Ammon's horn (tissue), 1 donor: ENCODE measurements around the gene SIK3.

Source experiments
- DNase-seq: peaks from one replicate; pipeline ENCODE4 v3.0.0-alpha.2; 2016; ENCODE audit warnings: low spot score

The SIK3 gene

GRCh38 chr11:116970485-116971292 lies 127.5 kb downstream of the SIK3 start:
- no peak for DNase-seq

GRCh38 chr11:116969694-116970093 lies 128.5 kb downstream of the SIK3 start:
- no peak for DNase-seq

GRCh38 chr11:116964269-116964668 lies 134.0 kb downstream of the SIK3 start:
- DNase-seq: no peak

GRCh38 chr11:116963813-116964212 lies 134.4 kb downstream of the SIK3 start:
- no peak for DNase-seq

- no peak for DNase-seq
Observed at GRCh38 chr11:116962108-116962507, 136.1 kb downstream of the SIK3 start.

- DNase-seq: peak; percentile 38
Observed at GRCh38 chr11:116960930-116961329, 137.3 kb downstream of the SIK3 start.

GRCh38 chr11:116958246-116958645 lies 140.0 kb downstream of the SIK3 start:
- no peak for DNase-seq

GRCh38 chr11:116955949-116956348 lies 142.3 kb downstream of the SIK3 start:
- no peak for DNase-seq

- DNase-seq: no peak
Observed at GRCh38 chr11:116955548-116955947, 142.7 kb downstream of the SIK3 start.

GRCh38 chr11:116953530-116954285 lies 144.5 kb downstream of the SIK3 start:
- DNase-seq: no peak

GRCh38 chr11:116951762-116952161 lies 146.5 kb downstream of the SIK3 start:
- DNase-seq: no peak

GRCh38 chr11:116950210-116950609 lies 148.0 kb downstream of the SIK3 start:
- DNase-seq: no peak

- no peak for DNase-seq
Observed at GRCh38 chr11:116948391-116948790, 149.8 kb downstream of the SIK3 start.

- no peak for DNase-seq
Observed at GRCh38 chr11:116946414-116946813, 151.8 kb downstream of the SIK3 start.

GRCh38 chr11:116939499-116939898 lies 158.7 kb downstream of the SIK3 start:
- no peak for DNase-seq

- DNase-seq: no peak
Observed at GRCh38 chr11:116938471-116939070, 159.7 kb downstream of the SIK3 start.

- DNase-seq: no peak
Observed at GRCh38 chr11:116936754-116937446, 161.3 kb downstream of the SIK3 start.

- no peak for DNase-seq
Observed at GRCh38 chr11:116935514-116935913, 162.7 kb downstream of the SIK3 start.

GRCh38 chr11:116935089-116935488 lies 163.1 kb downstream of the SIK3 start:
- DNase-seq: no peak

- DNase-seq: no peak
Observed at GRCh38 chr11:116933961-116934360, 164.3 kb downstream of the SIK3 start.

- no peak for DNase-seq
Observed at GRCh38 chr11:116932181-116932580, 166.0 kb downstream of the SIK3 start.

GRCh38 chr11:116931206-116931953 lies 166.8 kb downstream of the SIK3 start:
- no peak for DNase-seq
